ENCODE results near the gene BCL2A1. TPM values are rescaled to one million over a fixed set of nuclear protein-coding genes. Genes with fewer than 3 reads are reported as not detected.
A peak's percentile ranks its signal among the peaks of the same experiment; 100 is the strongest.

Gene BCL2A1
- total and polyA plus RNA-seq, 2 of the 4 experiments (the other 2 are of a cell fraction), result 2.3 to 4.5 TPM

DNA sequence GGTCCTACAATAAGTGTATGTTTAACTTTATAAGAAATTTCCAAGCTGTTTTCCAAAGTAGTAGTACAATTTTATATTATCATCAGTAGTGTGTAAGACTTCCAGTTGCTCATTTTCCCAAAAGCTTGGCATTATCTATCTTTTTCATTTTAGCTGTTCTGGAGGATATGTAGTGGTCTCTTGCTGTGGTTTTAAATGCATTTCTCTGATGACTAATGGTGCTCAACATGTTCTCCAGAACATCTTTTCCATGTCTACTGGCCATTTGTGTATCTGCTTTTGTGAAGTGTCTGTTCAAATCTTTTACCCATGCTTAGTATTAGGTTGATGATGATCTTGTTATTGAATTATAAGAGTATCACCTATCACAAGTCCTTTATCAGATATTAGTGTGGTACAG, 13.3 kb downstream of the BCL2A1 start:
- intact Hi-C loops (cut with micrococcal nuclease), result no loop called here
- Histone ChIP-seq H4K5ac (ENCODE audit: low read depth, low read length) (no peak overlapping the region), H2AK5ac (ENCODE audit: low read depth, low read length) (no peak overlapping the region), H2BK5ac (ENCODE audit: low read depth, low read length, poor library complexity, severe bottlenecking) (no peak overlapping the region), H2BK20ac (ENCODE audit: low read depth, low read length) (no peak overlapping the region), H2BK120ac (ENCODE audit: low read depth, low read length) (no peak overlapping the region), H3K4me3 (ENCODE audit: insufficient read depth, low read depth, low read length) (no peak overlapping the region), H3K4ac (ENCODE audit: low read depth, low read length) (no peak overlapping the region), H4K91ac (ENCODE audit: insufficient read depth, low read depth, low read length) (no peak overlapping the region), H4K20me1 (ENCODE audit: insufficient read depth, low read length) (no peaks in the 10 kb centered on the region), H3K9me1 (ENCODE audit: insufficient read depth, low read length) (no peaks in the 10 kb centered on the region), H3K9ac (ENCODE audit: low read depth, low read length) (no peak overlapping the region), H3K36me3 (ENCODE audit: control insufficient read depth, insufficient read depth, low read length) (no peaks in the 10 kb centered on the region), H3K27ac (ENCODE audit: insufficient read depth, low read length) (no peak overlapping the region), H3K4me1 (ENCODE audit: control insufficient read depth, insufficient read depth, low read length) (peaks cover 11% of the 10 kb centered on the region), H3K79me1 (ENCODE audit: low read depth in 1 of 2, low read length in 2 of 2) (no peaks in the 10 kb centered on the region), H2AFZ (replicated peaks; ENCODE audit: low read length, poor library complexity) (no peak overlapping the region), H3K56ac (ENCODE audit: extremely low read depth, insufficient read depth, low read length) (no peak overlapping the region), H4K8ac (ENCODE audit: low read depth in 2 of 2, low read length in 2 of 2) (no peak overlapping the region), H3K27me3 (ENCODE audit: control insufficient read depth, insufficient read depth, low read length) (no peaks in the 10 kb centered on the region), H3K23ac (ENCODE audit: low read depth, low read length) (no peak overlapping the region), H3K9me3 (ENCODE audit: control insufficient read depth, insufficient read depth, low read length) (no peaks in the 10 kb centered on the region), H3K18ac (ENCODE audit: low read depth, low read length) (no peak overlapping the region), H3K14ac (replicated peaks; ENCODE audit: low read depth, low read length) (no peak overlapping the region), H2AK9ac (replicated peaks; ENCODE audit: low read depth, low read length, poor library complexity) (no peak overlapping the region), H3K4me2 (ENCODE audit: low read depth, low read length) (no peak overlapping the region), H2BK15ac (ENCODE audit: low read depth, low read length) (no peak overlapping the region)
- ATAC-seq (ENCODE audit: low read depth) (no peak), DNase-seq (peak; percentile 47)
- in situ Hi-C loops (cut with MboI; ENCODE audit: low sequenced_read_pairs), result no loop called here
- dilution Hi-C loops (cut with HindIII; ENCODE audit: low sequenced_read_pairs, unreplicated experiment), result no loop called here
- ChIA-PET POLR2A (ENCODE audit: unreplicated experiment) (no interaction called here), CTCF (interaction anchor here (1.1 kb wide), 1 partner anchor 11 kb away, joined by 3 read pairs; no protein-coding TSS in a partner anchor)
- BruUV-seq (replicated peaks), result no TSS peak
- TF ChIP-seq NFE2L2 (IDR thresholded peaks at IDR 0.05; ENCODE audit: low read depth, low read length) (no peak), MAZ (IDR thresholded peaks at IDR 0.05; ENCODE audit: borderline replicate concordance, low read depth, low read length) (no peak), POLR2A (IDR thresholded peaks at IDR 0.05; ENCODE audit: low read depth, low read length) (no peak), RCOR1 (IDR thresholded peaks at IDR 0.05; ENCODE audit: insufficient replicate concordance, low read length) (no peak), CEBPB (IDR thresholded peaks at IDR 0.05; ENCODE audit: low read depth, low read length) (no peak), MXI1 (IDR thresholded peaks at IDR 0.05; ENCODE audit: borderline replicate concordance, low read depth, low read length) (no peak), SMC3 (IDR thresholded peaks at IDR 0.05; ENCODE audit: low read depth, low read length) (no peak), BHLHE40 (IDR thresholded peaks at IDR 0.05; ENCODE audit: low read depth, low read length) (no peak), RAD21 (IDR thresholded peaks at IDR 0.05; ENCODE audit: low read length) (no peak), FOS (IDR thresholded peaks at IDR 0.05; ENCODE audit: low read depth, low read length) (no peak), CHD1 (IDR thresholded peaks at IDR 0.05; ENCODE audit: low read depth, low read length) (no peak), MAFK (IDR thresholded peaks at IDR 0.05; ENCODE audit: low read depth, low read length) (no peak), RFX5 (IDR thresholded peaks at IDR 0.05; ENCODE audit: low read depth, low read length) (no peak)
- TF ChIP-seq, protein P1, sequence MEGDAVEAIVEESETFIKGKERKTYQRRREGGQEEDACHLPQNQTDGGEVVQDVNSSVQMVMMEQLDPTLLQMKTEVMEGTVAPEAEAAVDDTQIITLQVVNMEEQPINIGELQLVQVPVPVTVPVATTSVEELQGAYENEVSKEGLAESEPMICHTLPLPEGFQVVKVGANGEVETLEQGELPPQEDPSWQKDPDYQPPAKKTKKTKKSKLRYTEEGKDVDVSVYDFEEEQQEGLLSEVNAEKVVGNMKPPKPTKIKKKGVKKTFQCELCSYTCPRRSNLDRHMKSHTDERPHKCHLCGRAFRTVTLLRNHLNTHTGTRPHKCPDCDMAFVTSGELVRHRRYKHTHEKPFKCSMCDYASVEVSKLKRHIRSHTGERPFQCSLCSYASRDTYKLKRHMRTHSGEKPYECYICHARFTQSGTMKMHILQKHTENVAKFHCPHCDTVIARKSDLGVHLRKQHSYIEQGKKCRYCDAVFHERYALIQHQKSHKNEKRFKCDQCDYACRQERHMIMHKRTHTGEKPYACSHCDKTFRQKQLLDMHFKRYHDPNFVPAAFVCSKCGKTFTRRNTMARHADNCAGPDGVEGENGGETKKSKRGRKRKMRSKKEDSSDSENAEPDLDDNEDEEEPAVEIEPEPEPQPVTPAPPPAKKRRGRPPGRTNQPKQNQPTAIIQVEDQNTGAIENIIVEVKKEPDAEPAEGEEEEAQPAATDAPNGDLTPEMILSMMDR (conservative IDR thresholded peaks at IDR 0.05; ENCODE audit: low read depth, low read length), result no peak
- TF ChIP-seq, protein P2, sequence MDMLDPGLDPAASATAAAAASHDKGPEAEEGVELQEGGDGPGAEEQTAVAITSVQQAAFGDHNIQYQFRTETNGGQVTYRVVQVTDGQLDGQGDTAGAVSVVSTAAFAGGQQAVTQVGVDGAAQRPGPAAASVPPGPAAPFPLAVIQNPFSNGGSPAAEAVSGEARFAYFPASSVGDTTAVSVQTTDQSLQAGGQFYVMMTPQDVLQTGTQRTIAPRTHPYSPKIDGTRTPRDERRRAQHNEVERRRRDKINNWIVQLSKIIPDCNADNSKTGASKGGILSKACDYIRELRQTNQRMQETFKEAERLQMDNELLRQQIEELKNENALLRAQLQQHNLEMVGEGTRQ (IDR thresholded peaks at IDR 0.05; ENCODE audit: low read depth, low read length), result no peak
- TF ChIP-seq, protein P3, sequence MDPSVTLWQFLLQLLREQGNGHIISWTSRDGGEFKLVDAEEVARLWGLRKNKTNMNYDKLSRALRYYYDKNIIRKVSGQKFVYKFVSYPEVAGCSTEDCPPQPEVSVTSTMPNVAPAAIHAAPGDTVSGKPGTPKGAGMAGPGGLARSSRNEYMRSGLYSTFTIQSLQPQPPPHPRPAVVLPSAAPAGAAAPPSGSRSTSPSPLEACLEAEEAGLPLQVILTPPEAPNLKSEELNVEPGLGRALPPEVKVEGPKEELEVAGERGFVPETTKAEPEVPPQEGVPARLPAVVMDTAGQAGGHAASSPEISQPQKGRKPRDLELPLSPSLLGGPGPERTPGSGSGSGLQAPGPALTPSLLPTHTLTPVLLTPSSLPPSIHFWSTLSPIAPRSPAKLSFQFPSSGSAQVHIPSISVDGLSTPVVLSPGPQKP (IDR thresholded peaks at IDR 0.05; ENCODE audit: borderline replicate concordance, low read depth, low read length), result no peak

Data from IMR-90 (cell line).